ENCODE measurements around the gene CREM. TPM values are rescaled to one million over a fixed set of nuclear protein-coding genes. Genes with fewer than 3 reads are reported as not detected.
A peak's percentile ranks its signal among the peaks of the same experiment; 100 is the strongest.

CREM gene
- total and polyA plus RNA-seq, 2 of the 8 experiments (the other 6 are each of a cell fraction or from before 2014, with no cell fraction given), result 18.7 to 21.9 TPM

DNA sequence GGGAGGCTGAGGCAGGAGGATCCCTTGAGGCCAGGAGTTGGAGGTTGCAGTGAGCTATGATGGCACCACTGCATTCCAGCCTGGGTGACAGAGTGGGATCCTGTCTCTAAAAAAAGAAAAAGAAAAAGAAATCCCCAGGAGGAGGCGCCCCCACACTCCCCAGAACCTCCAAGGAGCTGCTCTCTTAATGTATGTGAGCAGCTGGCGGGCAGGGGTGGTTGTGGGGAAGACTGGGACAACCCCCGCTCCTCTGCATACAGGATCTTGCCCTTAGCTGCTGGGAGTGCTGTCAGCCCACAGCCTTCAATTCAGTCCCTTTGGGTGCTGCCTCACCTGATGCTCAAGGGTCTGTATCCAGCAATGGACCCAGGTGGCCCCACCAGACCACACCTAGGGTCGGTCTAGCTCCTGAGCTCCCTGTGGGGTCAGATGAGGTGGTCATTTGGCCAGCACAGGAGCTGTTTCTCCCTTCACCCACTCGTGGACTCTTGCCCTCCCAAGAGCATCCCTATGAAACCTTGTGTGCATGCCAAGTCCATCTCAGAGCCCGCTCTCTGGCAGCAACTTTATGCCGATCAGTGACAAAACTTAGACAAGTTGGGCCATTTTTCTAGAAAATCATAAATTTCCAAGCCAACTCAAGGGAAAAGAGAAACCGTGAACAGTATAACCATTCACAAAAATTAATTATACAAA, 97.5 kb downstream of the CREM start:
- TF ChIP-seq RAD21 (IDR thresholded peaks at IDR 0.05 in 1 of 2, conservative IDR thresholded peaks at IDR 0.05 in 1 of 2; ENCODE audit: low read depth in 2 of 2, low read length in 2 of 2) (peak in 1 of 2 experiments; percentile 27; a peak in 2 of 4 replicates), EP300 (IDR thresholded peaks at IDR 0.05; ENCODE audit: borderline replicate concordance in 1 of 2, low read depth in 2 of 2, low read length in 2 of 2) (no peak)
- H4K20me1 ChIP-seq (replicated peaks in 1 of 2; ENCODE audit: control insufficient read depth in 1 of 2, insufficient read depth in 2 of 2, low read length in 2 of 2), result no peaks in the 10 kb centered on the region
- ChIA-PET POLR2A (ENCODE audit: partially characterized antibody) (interaction anchor here (0.8 kb wide), 1 partner anchor 66 kb away, joined by 3 read pairs; no protein-coding TSS in a partner anchor), CTCF (ENCODE audit: partially characterized antibody) (interaction anchor here (0.5 to 15.6 kb wide), 17 partner anchors 8 to 710 kb away, joined by 3 to 177 read pairs (median 4); partner anchors contain the start of gene CREM)
- H2BK120ac ChIP-seq (replicated peaks; ENCODE audit: low read depth, low read length), result no peak overlapping the region
- H3K9me3 ChIP-seq (ENCODE audit: insufficient read depth in 2 of 2, low read depth in 1 of 2, low read length in 1 of 2), result no peaks in the 10 kb centered on the region
- H3K23ac ChIP-seq (ENCODE audit: insufficient read length), result no peak overlapping the region
- no peak overlapping the region for H3K14ac ChIP-seq (ENCODE audit: insufficient read length)
- H3K79me2 ChIP-seq (ENCODE audit: control insufficient read depth in 1 of 2, insufficient read depth in 2 of 2, low read length in 2 of 2), result no peaks in the 10 kb centered on the region
- H3K27ac ChIP-seq (ENCODE audit: low read depth, low read length), result no peak overlapping the region
- no peak overlapping the region for H2BK20ac ChIP-seq (ENCODE audit: low read length)
- H3K18ac ChIP-seq (ENCODE audit: extremely low read depth, low read length), result no peak overlapping the region
- H3K27me3 ChIP-seq (replicated peaks in 1 of 4; ENCODE audit: control insufficient read depth in 3 of 4, extremely low read depth in 1 of 4, insufficient read depth in 3 of 4, low read length in 3 of 4), result no peaks in the 10 kb centered on the region
- H2AK5ac ChIP-seq (ENCODE audit: low read depth, low read length), result no peak overlapping the region
- no peak overlapping the region for H4K91ac ChIP-seq (replicated peaks; ENCODE audit: insufficient read length, low read length)
- no peak overlapping the region for H2AFZ ChIP-seq (ENCODE audit: low read length)
- FAIRE-seq (no peak), DNase-seq (ENCODE audit: low read depth in 1 of 2, low spot score in 2 of 2) (peak in 1 of 2 experiments; percentile 43)
- no peak overlapping the region for H2BK12ac ChIP-seq (ENCODE audit: low read depth, low read length)
- no peaks in the 10 kb centered on the region for H3K79me1 ChIP-seq (ENCODE audit: low read depth, low read length)
- no peaks in the 10 kb centered on the region for H3K36me3 ChIP-seq (ENCODE audit: control insufficient read depth in 2 of 4, insufficient read depth in 4 of 4, low read length in 3 of 4)
- no peak overlapping the region for H3K4ac ChIP-seq (replicated peaks; ENCODE audit: insufficient read length, low read depth, low read length)
- H2BK15ac ChIP-seq (ENCODE audit: low read length), result no peak overlapping the region
- WGBS, 2 experiments (ENCODE audit: extremely low coverage in 1 of 2, insufficient coverage in 1 of 2, insufficient read length in 1 of 2, insufficient replicate concordance in 2 of 2, low coverage in 1 of 2, low lambda C conversion rate in 2 of 2, missing lambda C conversion rate in 1 of 2), result 92% methylated on average over 8 of the region's 8 CpGs; no CpG with 5 or more reads in 1 of the 2 experiments
- no peak overlapping the region for H3K56ac ChIP-seq (replicated peaks; ENCODE audit: insufficient read length, low read depth, low read length)
- H2BK5ac ChIP-seq (ENCODE audit: low read depth, low read length), result no peak overlapping the region; the same call in 1 of the 2 replicates
- H4K5ac ChIP-seq (ENCODE audit: insufficient read length, low read depth, low read length), result no peak overlapping the region
- H3K4me2 ChIP-seq (ENCODE audit: insufficient read depth in 1 of 2, low read depth in 2 of 2, low read length in 2 of 2), result no peak overlapping the region
- H3K4me3 ChIP-seq (ENCODE audit: extremely low read depth in 1 of 4, insufficient read depth in 2 of 4, low read depth in 3 of 4, low read length in 4 of 4), result no peak overlapping the region
- H3K23me2 ChIP-seq (ENCODE audit: low read depth, low read length), result no peaks in the 10 kb centered on the region
- H3K9ac ChIP-seq (replicated peaks in 1 of 4; ENCODE audit: extremely low read depth in 1 of 4, low read depth in 3 of 4, low read length in 3 of 4), result no peak overlapping the region
- H3K4me1 ChIP-seq (replicated peaks in 1 of 4; ENCODE audit: control insufficient read depth in 3 of 4, insufficient read depth in 4 of 4, low read length in 3 of 4), result no peaks in the 10 kb centered on the region
- no peak overlapping the region for H4K8ac ChIP-seq (ENCODE audit: extremely low read depth, insufficient read depth, low read length)
